Prostate gland (tissue), 2 donors: ENCODE results near the gene RPL21.

Experiments used
- POLR2A ChIP-seq: fragments of 450-650 bp; IDR thresholded peaks from one replicate; pipeline ENCODE4 v1.6.1; 2016; ENCODE audit warnings: antibody characterized with exemption, mild to moderate bottlenecking
- TF ChIP-seq, protein P1 (sequence below), 4 experiments: fragments of 200-600 bp in 2 of 4; fragments of 450-650 bp in 2 of 4; sonication (generic) in 2 of 4; IDR thresholded peaks; 1 replicate in 3 of 4; 2 replicates in 1 of 4; pipeline ENCODE4 v1.5.1; 2016 to 2019; ENCODE audit warnings: antibody characterized with exemption in 4 of 4, mild to moderate bottlenecking in 2 of 4, moderate library complexity in 2 of 4

DNA sequence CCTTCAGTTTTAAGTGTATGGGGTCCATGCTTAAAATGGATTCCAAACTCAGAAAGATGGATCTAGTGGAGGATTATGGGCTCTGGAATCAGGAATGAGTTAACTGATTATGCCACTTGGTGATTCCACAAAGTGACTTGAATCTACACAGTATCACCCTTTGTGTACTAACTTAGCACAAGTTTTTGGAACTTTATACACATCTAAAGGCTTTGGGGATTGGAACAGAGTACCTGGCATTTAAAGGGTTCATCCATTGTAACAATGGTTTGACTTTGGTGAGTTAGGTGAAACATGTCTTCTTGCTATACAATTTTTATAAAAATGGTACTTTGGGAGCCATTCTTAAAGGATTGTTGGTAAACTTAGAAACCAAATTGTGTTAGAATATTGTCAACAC, 1.1 kb downstream of the RPL21 start:
- TF ChIP-seq, protein P1, sequence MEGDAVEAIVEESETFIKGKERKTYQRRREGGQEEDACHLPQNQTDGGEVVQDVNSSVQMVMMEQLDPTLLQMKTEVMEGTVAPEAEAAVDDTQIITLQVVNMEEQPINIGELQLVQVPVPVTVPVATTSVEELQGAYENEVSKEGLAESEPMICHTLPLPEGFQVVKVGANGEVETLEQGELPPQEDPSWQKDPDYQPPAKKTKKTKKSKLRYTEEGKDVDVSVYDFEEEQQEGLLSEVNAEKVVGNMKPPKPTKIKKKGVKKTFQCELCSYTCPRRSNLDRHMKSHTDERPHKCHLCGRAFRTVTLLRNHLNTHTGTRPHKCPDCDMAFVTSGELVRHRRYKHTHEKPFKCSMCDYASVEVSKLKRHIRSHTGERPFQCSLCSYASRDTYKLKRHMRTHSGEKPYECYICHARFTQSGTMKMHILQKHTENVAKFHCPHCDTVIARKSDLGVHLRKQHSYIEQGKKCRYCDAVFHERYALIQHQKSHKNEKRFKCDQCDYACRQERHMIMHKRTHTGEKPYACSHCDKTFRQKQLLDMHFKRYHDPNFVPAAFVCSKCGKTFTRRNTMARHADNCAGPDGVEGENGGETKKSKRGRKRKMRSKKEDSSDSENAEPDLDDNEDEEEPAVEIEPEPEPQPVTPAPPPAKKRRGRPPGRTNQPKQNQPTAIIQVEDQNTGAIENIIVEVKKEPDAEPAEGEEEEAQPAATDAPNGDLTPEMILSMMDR (IDR thresholded peaks at IDR 0.05) = no peak
- no peak for TF ChIP-seq POLR2A
